Endometrial microvascular endothelial cells (primary cell): ENCODE results near the gene ST6GAL1. TPM values are rescaled to one million over a fixed set of nuclear protein-coding genes. Genes with fewer than 3 reads are reported as not detected.

Experiments used
- in situ Hi-C: cut with HindIII; loops from 2 replicates; pipeline ENCODE4 v1.10.0; 2017; ENCODE audit warnings: low sequenced_read_pairs, low pct_unique_long_range_greater_than_20kb; ENCODE audit errors: inconsistent ontology term
- total RNA-seq: library from RNA; depleted of rRNA; stranded (reverse); fragments of >200 nt; gene quantifications from one replicate; pipeline ENCODE4 v1.2.3, GENCODE V29; 2015; ENCODE audit errors: inconsistent ontology term

ST6GAL1 gene
- total RNA-seq, 1 donor from 2014 or later, result 24.0 TPM

- in situ Hi-C loops, result no loop called here
Observed at GRCh38 chr3:187079090-187080022, 149.0 kb downstream of the ST6GAL1 start.

- in situ Hi-C loops, result no loop called here
Observed at GRCh38 chr3:187080799-187081450, 150.6 kb downstream of the ST6GAL1 start.

GRCh38 chr3:187082758-187083375 lies 152.5 kb downstream of the ST6GAL1 start:
- in situ Hi-C loops, result no loop called here

DNA sequence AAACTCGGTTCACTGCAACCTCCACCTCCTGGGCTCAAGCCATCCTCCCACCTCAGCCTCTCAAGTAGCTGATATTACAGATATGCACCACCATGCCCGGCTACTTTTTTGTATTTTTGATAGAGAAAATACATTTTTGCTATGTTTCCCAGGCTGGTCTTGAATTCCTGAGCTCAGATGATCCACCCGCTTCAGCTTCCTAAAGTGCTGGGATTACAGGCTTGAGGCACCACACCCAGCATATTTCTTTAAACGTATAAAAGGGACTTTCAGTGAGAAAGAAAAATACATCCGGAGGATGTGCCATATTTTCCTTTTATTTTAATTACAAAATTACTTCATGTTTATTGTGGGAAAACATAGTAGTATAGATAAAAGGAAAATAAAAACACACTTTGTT lies 153.8 kb downstream of the ST6GAL1 start:
- in situ Hi-C loops, result no loop called here

- in situ Hi-C loops, result no loop called here
Observed at GRCh38 chr3:187084580-187084979, 154.3 kb downstream of the ST6GAL1 start.

GRCh38 chr3:187085021-187085666 lies 154.8 kb downstream of the ST6GAL1 start:
- in situ Hi-C loops, result no loop called here

GRCh38 chr3:187085933-187086332 lies 155.6 kb downstream of the ST6GAL1 start:
- in situ Hi-C loops, result no loop called here

DNA sequence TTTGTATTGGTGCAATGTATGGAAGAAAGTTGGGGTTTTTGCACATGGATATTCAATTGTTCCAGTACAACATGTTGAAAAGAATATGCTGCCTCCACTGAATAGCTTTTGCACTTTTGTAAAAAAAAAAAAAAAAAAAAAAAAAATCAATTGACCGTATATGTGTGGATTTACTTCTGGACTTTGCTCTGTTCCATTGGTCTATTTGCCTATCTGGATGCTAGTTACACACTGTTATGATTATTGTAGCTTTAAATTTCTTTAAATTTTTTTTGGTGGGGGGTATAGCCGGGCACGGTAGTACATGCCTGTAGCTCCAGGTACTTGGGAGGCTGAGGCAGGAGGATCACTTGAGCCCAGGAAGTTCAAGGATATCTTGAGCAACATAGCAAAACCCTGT lies 156.5 kb downstream of the ST6GAL1 start:
- in situ Hi-C loops, result no loop called here

DNA sequence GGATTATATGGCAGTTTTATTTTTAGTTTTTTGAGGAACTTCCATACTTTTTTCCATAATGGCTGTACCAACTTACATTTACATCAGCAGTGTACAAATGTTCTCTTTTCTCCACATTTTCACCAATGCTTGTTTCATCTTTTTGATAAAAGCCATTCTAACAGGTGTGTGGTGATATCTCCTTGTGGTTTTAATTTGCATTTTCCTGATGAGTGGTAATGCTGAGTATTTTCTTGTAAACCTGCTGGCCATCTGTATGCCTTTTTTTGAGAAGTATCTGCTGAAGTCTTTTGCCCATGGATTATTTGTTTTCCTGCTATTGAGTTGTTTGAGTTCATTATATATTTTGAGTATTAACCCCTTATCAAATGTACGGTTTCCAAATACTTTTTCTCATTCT lies 158.4 kb downstream of the ST6GAL1 start:
- in situ Hi-C loops, result no loop called here

DNA sequence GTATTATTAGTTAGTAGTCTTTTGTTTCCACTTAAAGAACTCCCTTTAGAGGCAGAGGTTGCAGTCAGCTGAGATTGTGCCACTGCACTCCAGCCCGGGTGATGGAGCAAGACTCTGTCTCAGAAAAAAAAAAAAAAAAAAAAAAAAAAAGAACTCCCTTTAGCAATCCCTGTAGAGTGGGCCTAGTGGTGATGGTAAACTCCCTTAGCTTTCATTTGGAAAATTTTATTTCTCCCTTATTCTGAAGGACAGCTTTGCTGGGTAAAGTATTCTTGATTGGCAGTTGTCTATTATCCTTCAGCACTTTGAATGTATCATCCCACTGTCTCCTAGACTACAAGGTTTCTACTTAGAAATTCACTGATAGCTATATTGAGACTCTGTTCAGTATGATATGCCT lies 163.0 kb downstream of the ST6GAL1 start:
- in situ Hi-C loops, result no loop called here

DNA sequence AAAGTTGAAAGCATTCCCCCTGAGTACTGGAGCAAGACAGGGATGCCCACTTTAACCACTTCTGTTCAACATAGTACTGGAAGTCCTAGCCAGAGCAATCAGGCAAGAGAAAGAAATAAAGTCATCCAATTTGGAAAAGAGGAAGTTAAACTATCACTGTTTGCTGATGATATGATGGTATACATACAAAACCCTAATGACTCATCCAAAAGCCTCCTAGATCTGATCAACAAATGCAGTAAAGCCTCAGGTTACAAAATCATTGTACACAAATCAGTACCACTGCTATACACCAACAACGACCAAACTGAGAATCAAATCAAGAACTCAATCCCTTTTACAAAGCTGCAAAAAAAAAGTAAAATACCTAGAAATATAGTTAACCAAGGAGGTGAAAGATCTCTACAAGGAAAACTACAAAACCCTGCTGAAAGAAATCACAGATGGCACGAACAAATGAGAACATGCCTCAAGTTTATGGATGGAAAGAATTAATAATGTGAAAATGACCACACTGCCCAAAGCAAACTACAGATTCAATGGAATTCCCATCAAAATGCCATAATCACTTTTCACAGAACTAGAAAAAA lies 168.7 kb downstream of the ST6GAL1 start:
- in situ Hi-C loops, result no loop called here

GRCh38 chr3:187101184-187102072 lies 171.1 kb downstream of the ST6GAL1 start:
- in situ Hi-C loops, result no loop called here

DNA sequence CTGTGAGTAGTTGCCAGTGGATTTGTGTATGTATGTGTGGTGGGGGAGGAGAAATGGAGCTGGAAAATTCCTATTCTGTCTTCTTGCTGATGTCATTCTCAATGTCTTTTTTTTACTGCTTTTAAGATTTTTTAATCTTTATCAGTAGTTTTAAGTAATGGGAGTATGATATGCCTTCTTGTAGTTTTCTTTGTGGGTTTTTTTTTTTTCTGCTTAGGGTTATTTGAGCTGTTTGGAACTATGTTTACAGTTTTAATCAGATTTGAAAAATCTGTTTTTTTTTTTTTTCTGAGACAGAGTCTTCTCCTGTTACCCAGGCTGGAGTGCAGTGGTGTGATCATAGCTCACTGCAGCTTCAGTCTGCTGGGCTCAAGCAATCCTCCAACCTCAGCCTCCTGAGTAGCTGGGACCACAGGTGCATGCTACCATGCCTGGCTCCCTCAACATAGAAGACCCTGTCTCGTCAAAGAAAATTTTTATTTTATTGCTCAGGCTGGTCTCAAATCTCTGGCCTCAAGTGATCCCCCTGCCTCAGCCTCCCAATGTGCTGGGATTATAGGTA lies 171.8 kb downstream of the ST6GAL1 start:
- in situ Hi-C loops, result no loop called here

DNA sequence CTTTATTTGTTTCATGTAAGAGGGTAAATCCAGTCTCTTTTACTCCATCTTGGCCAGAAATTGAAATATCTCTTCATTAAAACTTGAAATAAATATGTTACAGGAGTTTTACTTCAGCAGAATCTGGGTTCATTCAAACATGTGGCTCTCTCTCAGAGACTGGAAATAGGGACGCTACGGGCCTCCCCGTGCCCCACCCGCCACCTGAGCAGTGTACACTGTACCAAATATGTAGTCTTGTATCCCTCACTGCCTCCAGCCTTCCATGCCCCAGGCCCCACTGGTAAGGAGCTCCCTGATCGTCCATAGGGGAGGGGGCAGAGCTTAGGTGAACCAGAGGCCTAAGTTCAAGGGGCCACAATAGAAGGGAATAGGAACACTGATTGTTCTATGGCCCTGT lies 172.9 kb downstream of the ST6GAL1 start:
- in situ Hi-C loops, result no loop called here

- in situ Hi-C loops, result no loop called here
Observed at GRCh38 chr3:187104342-187104741, 174.0 kb downstream of the ST6GAL1 start.

DNA sequence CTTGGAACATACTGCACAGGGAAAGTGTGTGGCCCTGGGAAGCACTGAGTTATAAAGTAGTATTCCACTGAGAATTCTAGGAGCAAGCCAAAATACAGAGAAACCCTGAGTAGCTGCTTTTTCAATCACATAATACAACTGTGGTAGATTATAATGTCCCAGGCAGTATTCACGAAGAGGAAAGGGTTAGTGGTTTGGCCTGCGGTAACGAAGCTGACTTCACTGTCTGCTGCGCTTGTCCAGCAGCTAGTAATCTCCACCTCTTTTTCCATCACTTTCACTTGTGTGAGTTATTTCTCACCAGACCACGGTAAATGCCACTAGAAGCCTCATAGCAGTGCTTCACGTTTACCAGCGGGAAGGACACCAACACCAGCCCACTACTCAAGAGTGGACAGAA lies 174.6 kb downstream of the ST6GAL1 start:
- in situ Hi-C loops, result no loop called here

GRCh38 chr3:187105700-187106099 lies 175.4 kb downstream of the ST6GAL1 start:
- in situ Hi-C loops, result no loop called here

DNA sequence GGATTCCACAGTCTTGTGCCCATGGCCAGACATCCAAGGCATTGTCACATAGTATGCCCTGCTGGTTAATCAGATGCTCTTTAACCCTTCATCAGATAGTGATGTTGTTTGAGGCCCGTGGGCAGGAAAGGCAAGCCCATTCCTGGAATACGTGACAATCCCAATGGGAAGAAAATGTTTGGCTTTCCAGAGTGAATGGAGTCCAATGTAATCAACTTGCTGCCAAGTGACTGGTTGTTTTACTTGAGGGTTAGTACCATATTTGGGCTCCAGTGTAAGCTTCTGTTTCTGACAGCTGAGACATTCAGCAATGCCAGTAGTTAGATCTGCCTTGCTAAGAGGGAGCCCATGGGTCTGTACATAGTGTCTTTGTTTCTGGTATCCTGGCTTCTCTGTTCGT lies 177.7 kb downstream of the ST6GAL1 start:
- in situ Hi-C loops, result no loop called here
